Measurements from ENCODE around the gene TRABD2B. TPM values are rescaled to one million over a fixed set of nuclear protein-coding genes. Genes with fewer than 3 reads are reported as not detected.

Gene TRABD2B
- total and polyA plus RNA-seq, 2 of the 13 experiments (the other 11 are each of a cell fraction or from before 2014, with no cell fraction given): 0.04 TPM; not detected in 1

DNA sequence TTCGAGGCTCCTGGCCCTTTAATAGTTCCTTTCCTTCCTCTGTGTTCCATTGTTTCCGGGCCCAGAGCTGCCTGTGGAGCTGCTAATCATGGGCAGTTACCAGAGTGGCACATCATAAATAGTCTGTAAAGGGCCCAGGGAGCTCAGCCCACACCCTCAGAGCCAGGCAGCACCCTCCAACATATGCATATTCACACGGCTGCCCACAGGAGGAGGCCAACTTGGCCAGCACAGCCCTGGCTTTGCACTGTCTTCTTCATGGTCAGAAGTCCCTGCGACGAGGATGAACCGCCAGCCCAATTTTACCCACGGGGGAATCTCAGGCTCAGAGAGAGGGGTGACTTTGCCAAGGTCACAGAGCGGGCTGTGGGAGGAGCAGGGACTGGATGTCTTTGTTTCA lies 172.5 kb downstream of the TRABD2B start (continued):
- TF ChIP-seq GMEB1 (CRISPR knock-in tag; IDR thresholded peaks at IDR 0.05; ENCODE audit: borderline replicate concordance): no peak
- no peak for TF ChIP-seq HNRNPH1 (optimal IDR thresholded peaks at IDR 0.05; ENCODE audit: low read depth, low read length)
- TF ChIP-seq MIXL1 (CRISPR knock-in tag; IDR thresholded peaks at IDR 0.05): no peak
- TF ChIP-seq ETS1 (CRISPR knock-in tag; IDR thresholded peaks at IDR 0.05): no peak
- TF ChIP-seq HOXA5 (CRISPR knock-in tag; IDR thresholded peaks at IDR 0.05): no peak
- TF ChIP-seq SALL1 (CRISPR knock-in tag; IDR thresholded peaks at IDR 0.05): no peak
- no peak for TF ChIP-seq BRF2 (CRISPR knock-in tag; IDR thresholded peaks at IDR 0.05)
- no peak for TF ChIP-seq ZNF350 (CRISPR knock-in tag; IDR thresholded peaks at IDR 0.05; ENCODE audit: borderline replicate concordance, low read depth)
- peak; percentile 28; the same call in 1 of the 2 replicates for TF ChIP-seq ZBTB38 (CRISPR knock-in tag; IDR thresholded peaks at IDR 0.05)
- TF ChIP-seq ZNF816 (CRISPR knock-in tag; IDR thresholded peaks at IDR 0.05; ENCODE audit: borderline replicate concordance): 0 out of 2 replicates have a peak, but pooled peaks have one; percentile 66
- no peak for TF ChIP-seq TCF7 (IDR thresholded peaks at IDR 0.05; ENCODE audit: low read depth)
- no peak for TF ChIP-seq KDM3A (CRISPR knock-in tag; IDR thresholded peaks at IDR 0.05; ENCODE audit: low read depth)
- TF ChIP-seq, protein P1, sequence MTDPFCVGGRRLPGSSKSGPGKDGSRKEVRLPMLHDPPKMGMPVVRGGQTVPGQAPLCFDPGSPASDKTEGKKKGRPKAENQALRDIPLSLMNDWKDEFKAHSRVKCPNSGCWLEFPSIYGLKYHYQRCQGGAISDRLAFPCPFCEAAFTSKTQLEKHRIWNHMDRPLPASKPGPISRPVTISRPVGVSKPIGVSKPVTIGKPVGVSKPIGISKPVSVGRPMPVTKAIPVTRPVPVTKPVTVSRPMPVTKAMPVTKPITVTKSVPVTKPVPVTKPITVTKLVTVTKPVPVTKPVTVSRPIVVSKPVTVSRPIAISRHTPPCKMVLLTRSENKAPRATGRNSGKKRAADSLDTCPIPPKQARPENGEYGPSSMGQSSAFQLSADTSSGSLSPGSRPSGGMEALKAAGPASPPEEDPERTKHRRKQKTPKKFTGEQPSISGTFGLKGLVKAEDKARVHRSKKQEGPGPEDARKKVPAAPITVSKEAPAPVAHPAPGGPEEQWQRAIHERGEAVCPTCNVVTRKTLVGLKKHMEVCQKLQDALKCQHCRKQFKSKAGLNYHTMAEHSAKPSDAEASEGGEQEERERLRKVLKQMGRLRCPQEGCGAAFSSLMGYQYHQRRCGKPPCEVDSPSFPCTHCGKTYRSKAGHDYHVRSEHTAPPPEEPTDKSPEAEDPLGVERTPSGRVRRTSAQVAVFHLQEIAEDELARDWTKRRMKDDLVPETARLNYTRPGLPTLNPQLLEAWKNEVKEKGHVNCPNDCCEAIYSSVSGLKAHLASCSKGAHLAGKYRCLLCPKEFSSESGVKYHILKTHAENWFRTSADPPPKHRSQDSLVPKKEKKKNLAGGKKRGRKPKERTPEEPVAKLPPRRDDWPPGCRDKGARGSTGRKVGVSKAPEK (CRISPR knock-in tag; IDR thresholded peaks at IDR 0.05; ENCODE audit: borderline replicate concordance): no peak
- TF ChIP-seq PHF5A (CRISPR knock-in tag; IDR thresholded peaks at IDR 0.05; ENCODE audit: low read depth, unreplicated experiment): no peak
- TF ChIP-seq SNAPC5 (CRISPR knock-in tag; IDR thresholded peaks at IDR 0.05; ENCODE audit: borderline replicate concordance): no peak
- TF ChIP-seq TERF1 (CRISPR knock-in tag; IDR thresholded peaks at IDR 0.05): no peak
